ENCODE measurements around the gene TMEM185A.
"Not testable (repeated sequence)": the region's sequence is repeated elsewhere in the genome, so short reads cannot be mapped to it uniquely, and the experiment has no call there.

The TMEM185A gene

GRCh38 chrX:149638860-149639259 lies 7.3 kb upstream of the TMEM185A start:
- DNase-seq (ENCODE audit: low spot score): no peak
- in situ Hi-C loops (cut with MboI; ENCODE audit: low sequenced_read_pairs, unreplicated experiment): loop anchor here (25.0 kb wide), 2 partner anchors 127 to 173 kb away; partner anchors contain the start of gene IDS

DNA sequence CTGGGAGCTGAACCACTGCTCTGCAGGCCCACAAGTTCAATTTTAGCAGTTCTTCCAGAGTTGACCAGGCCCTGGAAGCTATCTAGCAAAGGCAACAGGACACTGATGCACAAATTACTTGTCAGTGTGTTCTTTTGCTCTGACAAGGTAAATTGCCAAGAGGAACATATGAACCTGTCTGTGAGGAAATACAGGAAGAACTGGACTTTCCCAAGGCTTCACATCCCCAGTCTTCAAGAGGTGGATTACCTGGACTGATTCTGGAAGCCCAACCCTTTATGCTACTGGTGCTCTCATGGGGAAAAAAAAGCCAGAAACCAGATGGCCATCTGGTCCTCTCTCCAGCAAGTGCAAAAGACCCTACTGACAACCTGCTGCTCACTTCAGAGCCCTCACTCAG lies 1.9 kb upstream of the TMEM185A start:
- in situ Hi-C loops (cut with MboI; ENCODE audit: low sequenced_read_pairs, unreplicated experiment): loop anchor here (25.0 kb wide), 2 partner anchors 121 to 179 kb away; partner anchors contain the start of gene IDS
- no peak for DNase-seq (ENCODE audit: low spot score)
- TF ChIP-seq CTCF (IDR thresholded peaks at IDR 0.05; ENCODE audit: borderline replicate concordance, control extremely low read depth, extremely low read depth, insufficient read depth, missing control alignments): no peak

More at GRCh38 chrX:149638860-149639259, 7.3 kb upstream of the TMEM185A start:
- no peak for TF ChIP-seq CTCF (IDR thresholded peaks at IDR 0.05; ENCODE audit: borderline replicate concordance, control extremely low read depth, extremely low read depth, insufficient read depth, missing control alignments)

GRCh38 chrX:149630681-149631233 lies 835 bp downstream of the TMEM185A start:
- in situ Hi-C loops (cut with MboI; ENCODE audit: low sequenced_read_pairs, unreplicated experiment): loop anchor here (25.0 kb wide), 2 partner anchors 118 to 182 kb away; partner anchors contain the start of gene IDS
- TF ChIP-seq CTCF (IDR thresholded peaks at IDR 0.05; ENCODE audit: borderline replicate concordance, control extremely low read depth, extremely low read depth, insufficient read depth, missing control alignments): no peak
- DNase-seq (ENCODE audit: low spot score): no peak

DNA sequence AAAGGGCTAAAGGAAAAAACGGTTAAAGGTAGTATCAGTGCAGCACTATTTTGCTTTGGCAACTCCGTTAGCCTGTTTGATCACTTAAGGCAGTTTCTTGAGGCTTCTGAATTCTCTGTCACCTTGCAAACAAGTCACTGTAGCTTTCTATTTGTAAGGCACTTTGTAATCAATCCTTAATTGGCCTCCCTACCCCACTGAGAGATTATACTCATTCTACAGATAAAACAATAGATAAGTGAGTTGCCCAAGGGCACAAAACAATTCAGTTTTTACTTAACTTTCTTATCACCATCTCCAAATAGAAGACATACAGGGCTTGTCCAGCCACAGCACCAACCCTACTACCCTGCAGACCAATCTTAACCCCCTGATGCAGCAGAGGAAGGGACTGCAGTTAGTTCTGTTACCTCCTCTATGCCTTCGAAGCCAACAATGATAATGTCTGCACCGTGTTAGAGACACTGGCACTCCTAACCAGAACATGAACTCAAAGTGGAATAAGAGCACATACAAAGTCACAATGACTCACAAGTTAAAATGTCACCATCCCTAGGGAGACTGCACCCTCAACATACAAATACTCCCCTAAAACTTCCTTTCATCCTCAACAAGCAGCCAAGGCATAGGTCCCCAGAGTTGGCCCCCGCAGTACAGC lies 1.7 kb downstream of the TMEM185A start:
- TF ChIP-seq CTCF (IDR thresholded peaks at IDR 0.05; ENCODE audit: borderline replicate concordance, control extremely low read depth, extremely low read depth, insufficient read depth, missing control alignments): no peak
- DNase-seq (ENCODE audit: low spot score): no peak
- in situ Hi-C loops (cut with MboI; ENCODE audit: low sequenced_read_pairs, unreplicated experiment): loop anchor here (25.0 kb wide), 2 partner anchors 118 to 182 kb away; partner anchors contain the start of gene IDS

- in situ Hi-C loops (cut with MboI; ENCODE audit: low sequenced_read_pairs, unreplicated experiment): loop anchor here (25.0 kb wide), 2 partner anchors 116 to 184 kb away; partner anchors contain the start of gene IDS
- DNase-seq (ENCODE audit: low spot score): no peak
- TF ChIP-seq CTCF (IDR thresholded peaks at IDR 0.05; ENCODE audit: borderline replicate concordance, control extremely low read depth, extremely low read depth, insufficient read depth, missing control alignments): no peak
Measured at GRCh38 chrX:149628768-149629167, 2.8 kb downstream of the TMEM185A start.

- DNase-seq (ENCODE audit: low spot score): no peak
- in situ Hi-C loops (cut with MboI; ENCODE audit: low sequenced_read_pairs, unreplicated experiment): loop anchor here (25.0 kb wide), 2 partner anchors 116 to 184 kb away; partner anchors contain the start of gene IDS
- no peak for TF ChIP-seq CTCF (IDR thresholded peaks at IDR 0.05; ENCODE audit: borderline replicate concordance, control extremely low read depth, extremely low read depth, insufficient read depth, missing control alignments)
Measured at GRCh38 chrX:149628280-149628679, 3.3 kb downstream of the TMEM185A start.

DNA sequence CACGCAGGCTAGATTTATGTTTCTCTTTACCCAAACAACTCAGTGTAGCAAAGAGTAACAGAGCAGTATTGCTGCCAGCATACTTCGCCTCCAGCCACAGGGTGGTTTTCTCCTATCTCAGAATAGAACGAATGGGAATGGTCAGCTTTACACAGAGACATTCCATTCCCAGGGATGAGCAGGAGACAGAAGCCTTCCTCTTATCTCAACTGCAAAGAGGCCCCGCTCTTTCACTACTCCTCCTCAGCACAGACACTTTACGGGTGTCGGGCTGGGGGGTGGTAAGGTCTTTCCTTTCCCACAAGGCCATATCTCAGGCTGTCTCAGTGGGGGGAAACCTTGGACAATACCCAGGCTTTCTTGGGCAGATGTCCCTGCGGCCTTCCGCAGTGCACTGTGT lies 4.8 kb downstream of the TMEM185A start:
- DNase-seq (ENCODE audit: low spot score): not testable (repeated sequence)
- in situ Hi-C loops (cut with MboI; ENCODE audit: low sequenced_read_pairs, unreplicated experiment): loop anchor here (25.0 kb wide), 2 partner anchors 115 to 185 kb away; partner anchors contain the start of gene IDS

DNA sequence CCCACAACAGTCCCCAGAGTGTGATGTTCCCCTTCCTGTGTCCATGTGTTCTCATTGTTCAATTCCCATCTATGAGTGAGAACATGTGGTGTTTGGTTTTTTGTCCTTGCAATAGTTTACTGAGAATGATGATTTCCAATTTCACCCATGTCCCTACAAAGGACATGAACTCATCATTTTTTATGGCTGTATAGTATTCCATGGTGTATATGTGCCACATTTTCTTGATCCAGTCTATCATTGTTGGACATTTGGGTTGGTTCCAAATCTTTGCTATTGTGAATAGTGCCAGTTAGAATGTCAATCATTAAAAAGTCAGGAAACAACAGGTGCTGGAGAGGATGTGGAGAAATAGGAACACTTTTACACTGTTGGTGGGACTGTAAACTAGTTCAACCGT lies 11.9 kb downstream of the TMEM185A start:
- DNase-seq (ENCODE audit: low spot score); in situ Hi-C loops (cut with MboI; ENCODE audit: low sequenced_read_pairs, unreplicated experiment): not testable (repeated sequence)

All from GM13976 (cell line).